A549 (cell line): ENCODE results near the gene ILK. TPM values are rescaled to one million over a fixed set of nuclear protein-coding genes. Genes with fewer than 3 reads are reported as not detected.

Experiments used
- ATAC-seq, 2 experiments: fragments of 200-7000 bp in 1 of 2; fragments of >200 bp in 1 of 2; cut with Nextera tagmentation in 1 of 2; cut with Tn5 transposase in 1 of 2; 3 replicates each; pipeline versions ENCODE4 v1.8.0 to v1.9.1; 2018 to 2020; ENCODE audit warnings: mild to moderate bottlenecking in 1 of 2, moderate library complexity in 1 of 2
- CTCF ChIA-PET: fragments of 300-600 bp; sonication (Branson Sonifier 250); formaldehyde crosslinking; extraction: SDS; loops from one replicate; lab custom pipeline; 2021; ENCODE audit warnings: antibody characterized with exemption, inconsistent platforms; lab: Yijun Ruan, JAX
- POLR2A ChIA-PET: fragments of 350-600 bp; formaldehyde crosslinking; extraction: SDS; loops from one replicate; lab custom pipeline; 2021; ENCODE audit warnings: antibody characterized with exemption, inconsistent platforms; lab: Yijun Ruan, JAX
- DNase-seq, 2 experiments: peaks; one replicate each; pipeline versions ENCODE4 v3.0.0 to v3.0.0-alpha.2; 2011 to 2016; ENCODE audit warnings: low read depth in 1 of 2, low spot score in 1 of 2
- FAIRE-seq: peaks from 2 replicates; lab custom pipeline; 2011; peaks lifted over from hg19 to GRCh38; lab: Jason Lieb, UNC
- H3K27ac ChIP-seq, 2 experiments: fragments of >200 bp; sonication (Bioruptor Twin); formaldehyde crosslinking; 3 replicates each; pipeline ENCODE4 v1.5.1; 2016 to 2017
- H3K4me1 ChIP-seq: fragments of >200 bp; sonication (Bioruptor Twin); formaldehyde crosslinking; 3 replicates; pipeline ENCODE4 v1.6.1; 2016
- H3K4me2 ChIP-seq: fragments of >200 bp; sonication (Bioruptor Twin); formaldehyde crosslinking; 3 replicates; pipeline ENCODE4 v1.6.1; 2016
- H3K4me3 ChIP-seq: fragments of >200 bp; sonication (Bioruptor Twin); formaldehyde crosslinking; 3 replicates; pipeline ENCODE4 v1.5.1; 2016
- H3K9me3 ChIP-seq: fragments of >200 bp; sonication (Bioruptor Twin); formaldehyde crosslinking; 3 replicates; pipeline ENCODE4 v1.6.1; 2016
- BCL3 ChIP-seq: fragments of >200 bp; sonication (Bioruptor Twin); formaldehyde crosslinking; IDR thresholded peaks from 3 replicates; pipeline ENCODE4 v1.6.1; 2016
- BHLHE40 ChIP-seq: IDR thresholded peaks from 2 replicates; pipeline ENCODE4 v1.6.1; 2012; ENCODE audit warnings: low read depth, low read length, inconsistent platforms
- CBX8 ChIP-seq: fragments of 200-600 bp; sonication (generic); IDR thresholded peaks from 2 replicates; pipeline ENCODE4 v1.6.1; 2016
- CHD4 ChIP-seq: fragments of 200-600 bp; sonication (generic); IDR thresholded peaks from 2 replicates; pipeline ENCODE4 v1.6.1; 2016; ENCODE audit warnings: antibody characterized with exemption, mild to moderate bottlenecking, borderline replicate concordance
- EHMT2 ChIP-seq: fragments of 200-600 bp; sonication (generic); IDR thresholded peaks from 2 replicates; pipeline ENCODE4 v1.6.1; 2016; ENCODE audit warnings: antibody characterized with exemption, low read depth, mild to moderate bottlenecking, moderate library complexity
- EP300 ChIP-seq, 2 experiments: fragments of >200 bp; sonication (Bioruptor Twin); formaldehyde crosslinking; IDR thresholded peaks; 2 replicates in 1 of 2; 3 replicates in 1 of 2; pipeline ENCODE4 v1.6.1; 2016 to 2017
- FOSB ChIP-seq: fragments of 250-450 bp; sonication (Bioruptor Pico); IDR thresholded peaks from 2 replicates; pipeline ENCODE4 v1.5.0; 2020; ENCODE audit warnings: mild to moderate bottlenecking, moderate library complexity
- FOSL2 ChIP-seq, 2 experiments: fragments of 450-650 bp in 1 of 2; fragments of >200 bp in 1 of 2; sonication (Bioruptor Twin) in 1 of 2; formaldehyde crosslinking; IDR thresholded peaks; 2 replicates each; pipeline versions ENCODE4 v1.5.0 to v1.6.1; 2016 to 2020; ENCODE audit warnings: mild to moderate bottlenecking in 1 of 2, moderate library complexity in 1 of 2
- FOXS1 ChIP-seq: fragments of 250-450 bp; sonication (Bioruptor Pico); IDR thresholded peaks from 2 replicates; pipeline ENCODE4 v1.5.0; 2020; ENCODE audit warnings: mild to moderate bottlenecking, moderate library complexity
- GATA3 ChIP-seq: IDR thresholded peaks from 2 replicates; pipeline ENCODE4 v1.6.1; 2012; ENCODE audit warnings: borderline replicate concordance
- HDAC2 ChIP-seq: fragments of 200-600 bp; sonication (generic); IDR thresholded peaks from 2 replicates; pipeline ENCODE4 v1.6.1; 2016
- JUN ChIP-seq, 2 experiments: fragments of >200 bp; sonication (Bioruptor Twin); formaldehyde crosslinking; IDR thresholded peaks; 2 replicates in 1 of 2; 3 replicates in 1 of 2; pipeline ENCODE4 v1.6.1; 2016 to 2017
- JUNB ChIP-seq: fragments of >200 bp; sonication (Bioruptor Twin); formaldehyde crosslinking; IDR thresholded peaks from 2 replicates; pipeline ENCODE4 v1.6.1; 2016
- KDM1A ChIP-seq: fragments of 200-600 bp; sonication (generic); IDR thresholded peaks from 2 replicates; pipeline ENCODE4 v1.6.1; 2016; ENCODE audit warnings: low read depth, mild to moderate bottlenecking
- KDM5A ChIP-seq: fragments of 200-600 bp; sonication (generic); IDR thresholded peaks from 2 replicates; pipeline ENCODE4 v1.6.1; 2016; ENCODE audit warnings: antibody characterized with exemption, mild to moderate bottlenecking
- MAFK ChIP-seq: fragments of 450-650 bp; IDR thresholded peaks from 2 replicates; pipeline ENCODE4 v1.6.1; 2014; ENCODE audit not compliant: partially characterized antibody
- MAZ ChIP-seq: fragments of 150-350 bp; IDR thresholded peaks from 2 replicates; pipeline ENCODE4 v1.6.1; 2014; ENCODE audit warnings: antibody characterized with exemption, low read depth, low read length, borderline replicate concordance
- MYC ChIP-seq: IDR thresholded peaks from 2 replicates; pipeline ENCODE4 v1.6.1; 2012; ENCODE audit warnings: mild to moderate bottlenecking, inconsistent platforms, low read length, improper control_type of control experiment, borderline replicate concordance
- NFE2L2 ChIP-seq: fragments of 150-350 bp; conservative IDR thresholded peaks from 2 replicates; pipeline ENCODE4 v1.6.1; 2014; ENCODE audit warnings: low read length
- NPAS2 ChIP-seq: fragments of 250-450 bp; sonication (Bioruptor Pico); IDR thresholded peaks from 2 replicates; pipeline ENCODE4 v1.8.0; 2022; ENCODE audit warnings: mild to moderate bottlenecking, moderate library complexity, borderline replicate concordance
- POLR2AphosphoS2 ChIP-seq: conservative IDR thresholded peaks from 2 replicates; pipeline ENCODE4 v1.6.1; 2012; ENCODE audit warnings: low read length, improper control_type of control experiment, inconsistent platforms
- RARB ChIP-seq: fragments of 250-450 bp; sonication (Bioruptor Pico); IDR thresholded peaks from 2 replicates; pipeline ENCODE4 v1.8.0; 2021; ENCODE audit warnings: mild to moderate bottlenecking, moderate library complexity
- RFX5 ChIP-seq: fragments of 450-650 bp; IDR thresholded peaks from 2 replicates; pipeline ENCODE4 v1.7.1; 2014; ENCODE audit warnings: antibody characterized with exemption, mild to moderate bottlenecking, moderate library complexity
- SMC3 ChIP-seq: fragments of >200 bp; sonication (Bioruptor Twin); formaldehyde crosslinking; IDR thresholded peaks from 3 replicates; pipeline ENCODE4 v1.6.1; 2018; ENCODE audit warnings: inconsistent platforms
- TFCP2L1 ChIP-seq: fragments of 250-450 bp; sonication (Bioruptor Pico); IDR thresholded peaks from 2 replicates; pipeline ENCODE4 v1.5.0; 2021; ENCODE audit warnings: mild to moderate bottlenecking
- ZFP36 ChIP-seq: fragments of 450-650 bp; IDR thresholded peaks from 2 replicates; pipeline ENCODE4 v1.6.1; 2014; ENCODE audit warnings: borderline replicate concordance; ENCODE audit not compliant: partially characterized antibody
- ZNF302 ChIP-seq: fragments of 250-450 bp; sonication (Bioruptor Pico); IDR thresholded peaks from 2 replicates; pipeline ENCODE4 v1.9.0; 2021; ENCODE audit warnings: inconsistent platforms, mild to moderate bottlenecking, moderate library complexity
- WGBS: methylation state at CpG from one replicate; pipeline ENCODE4 v1.1.6; 2017; ENCODE audit errors: missing lambda C conversion rate; 5-methylcytosine and 5-hydroxymethylcytosine counted together
- polyA plus RNA-seq, 4 experiments: library from polyadenylated mRNA; depleted of rRNA in 3 of 4; stranded (reverse); fragments of >200 nt; fragmentation: RNase III in 1 of 4; extraction: RNeasy Plus Mini Kit Qiagen cat#74134 plus additional on column Dnase treatment in 1 of 4; gene quantifications; 2 replicates in 3 of 4; 3 replicates in 1 of 4; pipeline ENCODE4 v1.2.3, GENCODE V29; 2011 to 2017
- TF ChIP-seq, protein P1 (sequence below): fragments of 250-450 bp; sonication (Bioruptor Pico); IDR thresholded peaks from 2 replicates; pipeline ENCODE4 v1.5.0; 2021; ENCODE audit warnings: mild to moderate bottlenecking, moderate library complexity, borderline replicate concordance
- TF ChIP-seq, protein P2 (sequence below): fragments of >200 bp; sonication (Bioruptor Twin); formaldehyde crosslinking; IDR thresholded peaks from 2 replicates; pipeline ENCODE4 v1.6.1; 2016
- TF ChIP-seq, protein P3 (sequence below): IDR thresholded peaks from 2 replicates; pipeline ENCODE4 v1.6.1; 2012

Gene ILK
- polyA plus RNA-seq, 2 of the 4 experiments (the other 2 are of a cell fraction) = 108 to 109 TPM

DNA sequence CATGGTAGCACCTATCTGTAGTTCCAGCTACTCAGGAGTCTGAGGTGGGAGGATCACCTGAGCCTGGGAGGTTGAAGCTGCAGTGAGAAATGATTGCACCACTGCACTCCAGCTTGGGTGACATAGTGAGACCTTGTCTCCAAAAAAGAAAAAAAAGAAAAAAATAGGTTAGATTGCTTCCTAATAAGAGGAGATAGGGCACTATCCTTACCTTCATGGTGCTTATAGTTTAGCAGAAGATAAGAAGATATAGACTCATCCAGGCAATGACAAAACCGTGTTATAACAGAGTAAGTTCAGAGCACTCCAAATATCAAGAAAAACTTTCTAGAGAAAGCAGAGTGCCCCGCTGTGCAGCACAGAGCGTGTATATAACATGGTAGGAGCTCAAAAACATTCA is 42.3 kb upstream of the ILK start:
- WGBS = 56% methylated on average over 3 of the region's 3 CpGs
- POLR2A ChIA-PET = no interaction called here
- TF ChIP-seq CBX8 (no peak), ZFP36 (no peak), KDM1A (no peak), TFCP2L1 (CRISPR knock-in tag) (no peak), NPAS2 (no peak), MAFK (no peak), MAZ (no peak), FOSL2 (IDR thresholded peaks at IDR 0.05) (no peak), FOSL2 (CRISPR knock-in tag; IDR thresholded peaks at IDR 0.05) (no peak), BCL3 (no peak), FOSB (CRISPR knock-in tag) (no peak), BHLHE40 (no peak), NFE2L2 (no peak), CHD4 (no peak), EHMT2 (no peak)
- TF ChIP-seq, protein P1, sequence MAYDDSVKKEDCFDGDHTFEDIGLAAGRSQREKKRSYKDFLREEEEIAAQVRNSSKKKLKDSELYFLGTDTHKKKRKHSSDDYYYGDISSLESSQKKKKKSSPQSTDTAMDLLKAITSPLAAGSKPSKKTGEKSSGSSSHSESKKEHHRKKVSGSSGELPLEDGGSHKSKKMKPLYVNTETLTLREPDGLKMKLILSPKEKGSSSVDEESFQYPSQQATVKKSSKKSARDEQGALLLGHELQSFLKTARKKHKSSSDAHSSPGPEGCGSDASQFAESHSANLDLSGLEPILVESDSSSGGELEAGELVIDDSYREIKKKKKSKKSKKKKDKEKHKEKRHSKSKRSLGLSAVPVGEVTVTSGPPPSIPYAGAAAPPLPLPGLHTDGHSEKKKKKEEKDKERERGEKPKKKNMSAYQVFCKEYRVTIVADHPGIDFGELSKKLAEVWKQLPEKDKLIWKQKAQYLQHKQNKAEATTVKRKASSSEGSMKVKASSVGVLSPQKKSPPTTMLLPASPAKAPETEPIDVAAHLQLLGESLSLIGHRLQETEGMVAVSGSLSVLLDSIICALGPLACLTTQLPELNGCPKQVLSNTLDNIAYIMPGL = no peak
- Histone ChIP-seq H3K27ac (no peak overlapping the region), H3K9me3 (no peaks in the 10 kb centered on the region), H3K4me2 (no peak overlapping the region), H3K4me1 (no peaks in the 10 kb centered on the region), H3K4me3 (no peak overlapping the region)
- CTCF ChIA-PET = interaction anchor here (0.6 to 1.1 kb wide), 3 partner anchors 29 to 60 kb away, joined by 3 read pairs; no protein-coding TSS in a partner anchor
- FAIRE-seq (no peak), DNase-seq (no peak), ATAC-seq (no peak)

GRCh38 chr11:6563121-6563619 is 40.4 kb upstream of the ILK start:
- Histone ChIP-seq H3K4me3 (no peak overlapping the region), H3K4me2 (no peak overlapping the region), H3K9me3 (no peaks in the 10 kb centered on the region), H3K27ac (no peak overlapping the region), H3K4me1 (no peaks in the 10 kb centered on the region)
- POLR2A ChIA-PET = no interaction called here
- DNase-seq (no peak), FAIRE-seq (no peak), ATAC-seq (no peak)
- CTCF ChIA-PET = interaction anchor here (1.0 to 1.9 kb wide), 5 partner anchors 8 to 34 kb away, joined by 3 to 8 read pairs (median 3); no protein-coding TSS in a partner anchor
- 90% methylated on average over 4 of the region's 4 CpGs for WGBS
- TF ChIP-seq KDM5A (no peak), GATA3 (no peak), POLR2AphosphoS2 (no peak), JUN (IDR thresholded peaks at IDR 0.05) (no peak), FOSB (CRISPR knock-in tag) (no peak), JUNB (no peak), RFX5 (no peak), RARB (CRISPR knock-in tag) (no peak), ZFP36 (no peak), MYC (no peak), NPAS2 (no peak), HDAC2 (no peak), ZNF302 (CRISPR knock-in tag) (no peak), CHD4 (no peak), EP300 (IDR thresholded peaks at IDR 0.05) (no peak), SMC3 (no peak), FOXS1 (CRISPR knock-in tag) (no peak)
- TF ChIP-seq, protein P1 = no peak
- TF ChIP-seq, protein P2, sequence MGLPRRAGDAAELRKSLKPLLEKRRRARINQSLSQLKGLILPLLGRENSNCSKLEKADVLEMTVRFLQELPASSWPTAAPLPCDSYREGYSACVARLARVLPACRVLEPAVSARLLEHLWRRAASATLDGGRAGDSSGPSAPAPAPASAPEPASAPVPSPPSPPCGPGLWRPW = no peak
- TF ChIP-seq, protein P3, sequence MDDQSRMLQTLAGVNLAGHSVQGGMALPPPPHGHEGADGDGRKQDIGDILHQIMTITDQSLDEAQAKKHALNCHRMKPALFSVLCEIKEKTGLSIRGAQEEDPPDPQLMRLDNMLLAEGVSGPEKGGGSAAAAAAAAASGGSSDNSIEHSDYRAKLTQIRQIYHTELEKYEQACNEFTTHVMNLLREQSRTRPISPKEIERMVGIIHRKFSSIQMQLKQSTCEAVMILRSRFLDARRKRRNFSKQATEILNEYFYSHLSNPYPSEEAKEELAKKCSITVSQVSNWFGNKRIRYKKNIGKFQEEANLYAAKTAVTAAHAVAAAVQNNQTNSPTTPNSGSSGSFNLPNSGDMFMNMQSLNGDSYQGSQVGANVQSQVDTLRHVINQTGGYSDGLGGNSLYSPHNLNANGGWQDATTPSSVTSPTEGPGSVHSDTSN = no peak
